ENCODE measurements around the gene TXNDC9.
A peak's percentile ranks its signal among the peaks of the same experiment; 100 is the strongest.
"Not testable (repeated sequence)": the region's sequence is repeated elsewhere in the genome, so short reads cannot be mapped to it uniquely, and the experiment has no call there.

TXNDC9 gene

DNA sequence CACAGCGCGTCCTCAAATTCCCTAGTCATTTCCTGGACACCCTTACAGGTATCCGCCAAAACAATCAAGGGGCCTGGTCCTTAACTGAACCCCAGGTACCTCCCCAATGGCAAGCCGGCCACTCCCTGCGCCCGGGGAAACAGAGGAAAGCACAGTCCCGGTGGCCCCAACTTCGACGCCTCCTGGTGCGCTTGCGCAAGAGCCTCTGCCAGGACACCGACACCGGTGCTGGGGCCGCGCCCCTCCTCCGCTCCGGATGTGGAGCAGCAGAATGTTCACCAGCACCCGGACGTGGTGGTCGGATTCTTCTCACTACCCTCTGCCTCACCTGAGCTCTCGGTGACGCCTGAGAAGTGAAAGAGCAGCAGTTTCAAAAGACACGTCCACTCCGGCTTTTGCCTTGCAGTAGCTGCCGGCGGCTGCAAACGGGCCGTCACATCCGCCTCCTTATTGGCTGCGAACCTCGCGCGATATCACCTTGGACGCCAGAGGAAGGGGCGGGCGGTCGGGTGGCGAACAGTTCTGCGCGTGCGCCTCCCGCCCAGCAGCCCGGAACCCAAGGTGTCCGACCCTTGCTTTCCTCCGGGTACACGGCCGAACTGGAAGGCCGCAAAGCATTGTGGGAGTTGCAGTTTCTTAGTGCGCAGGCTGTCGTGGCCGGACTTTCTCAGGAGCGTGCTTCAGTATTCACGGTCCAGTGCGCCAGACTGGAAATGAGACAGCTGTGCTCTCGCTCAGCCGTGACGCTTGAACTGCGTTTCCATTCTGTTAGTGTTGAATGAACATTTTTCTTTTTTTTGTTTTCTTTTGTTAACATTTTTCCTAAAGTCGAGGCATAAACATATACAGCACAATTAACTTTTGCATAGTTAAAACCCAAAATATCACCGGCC is at the start of gene TXNDC9:
Gene TXNDC9 (minus strand): TSS at position 423 of the 893 bp plus-strand sequence. CDS start 3,123 bp downstream, outside the sequence.
- DNase-seq (ENCODE audit: low read depth): peak; percentile 98

- no peak for DNase-seq (ENCODE audit: low read depth)
Measured at GRCh38 chr2:99382143-99382542, 46.0 kb upstream of the TXNDC9 start.

GRCh38 chr2:99380376-99381010 is 44.4 kb upstream of the TXNDC9 start:
- DNase-seq (ENCODE audit: low read depth): no peak

DNA sequence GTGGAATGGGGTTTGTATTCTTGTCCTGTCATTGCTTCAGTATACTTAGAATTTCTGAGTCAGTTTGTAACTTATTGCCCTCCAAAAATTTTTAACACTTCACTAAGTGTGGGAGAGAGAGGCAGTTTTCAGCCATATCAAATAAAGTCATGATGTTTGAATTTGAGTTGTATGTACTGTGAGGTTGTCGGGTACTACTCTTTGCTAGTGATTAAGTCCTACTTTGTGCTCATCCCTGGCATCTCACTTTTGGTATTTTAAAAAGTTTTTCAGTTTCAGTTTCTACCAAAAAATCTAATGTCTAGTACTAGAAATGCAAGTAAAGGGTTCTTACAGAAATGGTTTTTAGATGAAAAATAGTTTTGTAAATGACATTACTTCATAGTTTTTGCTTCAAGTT is 41.7 kb upstream of the TXNDC9 start:
- no peak for DNase-seq (ENCODE audit: low read depth)

DNA sequence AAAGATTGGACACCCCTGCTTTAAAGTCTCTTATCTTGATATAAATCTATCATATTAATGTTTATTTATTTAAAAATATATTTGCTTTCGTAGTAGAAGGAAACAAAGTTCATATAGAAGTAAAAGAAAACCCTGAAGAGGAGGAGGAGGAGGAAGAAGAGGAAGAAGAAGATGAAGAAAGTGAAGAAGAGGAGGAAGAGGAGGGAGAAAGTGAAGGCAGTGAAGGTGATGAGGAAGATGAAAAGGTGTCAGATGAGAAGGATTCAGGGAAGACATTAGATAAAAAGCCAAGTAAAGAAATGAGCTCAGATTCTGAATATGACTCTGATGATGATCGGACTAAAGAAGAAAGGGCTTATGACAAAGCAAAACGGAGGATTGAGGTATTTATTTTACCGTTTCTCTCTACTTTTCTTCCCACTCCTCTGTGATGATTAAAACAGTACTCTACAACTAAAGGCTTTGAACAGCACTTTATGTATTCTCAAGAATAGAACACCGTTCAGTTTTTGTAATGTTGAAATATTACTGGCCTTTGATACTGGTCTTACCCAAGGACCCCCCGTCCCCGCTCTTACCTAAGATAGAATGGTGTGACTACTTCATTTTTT is 40.2 kb upstream of the TXNDC9 start:
- no peak for DNase-seq (ENCODE audit: low read depth)

- DNase-seq (ENCODE audit: low read depth): no peak
Measured at GRCh38 chr2:99374747-99375146, 38.6 kb upstream of the TXNDC9 start.

DNA sequence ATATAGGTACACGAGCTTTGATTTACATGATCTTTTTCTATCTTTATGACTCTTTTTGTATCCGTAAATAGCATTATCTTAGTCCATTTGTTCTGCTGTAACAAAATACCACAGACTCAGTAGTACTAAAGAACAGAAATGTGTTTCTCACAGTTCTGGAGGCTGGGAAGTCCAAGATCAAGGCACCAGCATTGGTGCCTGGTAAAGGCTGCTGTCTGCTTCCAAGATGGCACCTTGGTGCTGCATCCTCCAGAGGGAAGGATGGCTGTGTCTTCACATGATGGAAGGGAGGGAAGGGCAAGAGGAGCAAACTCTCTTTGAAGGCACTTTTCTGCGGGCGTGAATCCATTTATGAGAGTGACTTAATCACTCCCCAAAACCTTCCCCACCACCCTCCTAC is 37.0 kb upstream of the TXNDC9 start:
- no peak for DNase-seq (ENCODE audit: low read depth)

DNA sequence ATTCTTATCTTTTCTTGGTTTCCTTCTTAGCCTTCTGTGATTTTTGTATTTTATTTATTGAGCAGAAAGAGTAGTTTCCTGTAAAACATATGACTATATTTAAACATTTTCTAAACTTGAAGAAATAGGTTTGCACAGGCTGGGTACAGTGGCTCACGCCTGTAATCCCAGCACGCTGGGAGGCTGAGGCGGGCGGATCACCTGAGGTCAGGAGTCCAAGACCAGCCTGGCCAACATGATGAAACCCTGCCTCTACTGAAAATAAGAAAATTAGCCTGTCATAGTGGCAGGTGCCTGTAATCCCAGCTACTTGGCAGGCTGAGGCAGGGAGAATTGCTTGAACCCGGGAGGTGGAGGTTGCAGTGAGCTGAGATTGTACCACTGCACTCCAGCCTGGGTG is 32.7 kb upstream of the TXNDC9 start:
- DNase-seq (ENCODE audit: low read depth): not testable (repeated sequence)

GRCh38 chr2:99365661-99366060 is 29.5 kb upstream of the TXNDC9 start:
- no peak for DNase-seq (ENCODE audit: low read depth)

GRCh38 chr2:99356853-99357252 is 20.7 kb upstream of the TXNDC9 start:
- no peak for DNase-seq (ENCODE audit: low read depth)

- DNase-seq (ENCODE audit: low read depth): not testable (repeated sequence)
Measured at GRCh38 chr2:99354825-99355224, 18.7 kb upstream of the TXNDC9 start.

GRCh38 chr2:99354070-99354469 is 17.9 kb upstream of the TXNDC9 start:
- no peak for DNase-seq (ENCODE audit: low read depth)

GRCh38 chr2:99350194-99350593 is 14.1 kb upstream of the TXNDC9 start:
- DNase-seq (ENCODE audit: low read depth): no peak

- DNase-seq (ENCODE audit: low read depth): no peak
Measured at GRCh38 chr2:99348173-99348572, 12.0 kb upstream of the TXNDC9 start.

GRCh38 chr2:99346218-99346617 is 10.1 kb upstream of the TXNDC9 start:
- no peak for DNase-seq (ENCODE audit: low read depth)

- not testable (repeated sequence) for DNase-seq (ENCODE audit: low read depth)
Measured at GRCh38 chr2:99345446-99345845, 9.3 kb upstream of the TXNDC9 start.

DNA sequence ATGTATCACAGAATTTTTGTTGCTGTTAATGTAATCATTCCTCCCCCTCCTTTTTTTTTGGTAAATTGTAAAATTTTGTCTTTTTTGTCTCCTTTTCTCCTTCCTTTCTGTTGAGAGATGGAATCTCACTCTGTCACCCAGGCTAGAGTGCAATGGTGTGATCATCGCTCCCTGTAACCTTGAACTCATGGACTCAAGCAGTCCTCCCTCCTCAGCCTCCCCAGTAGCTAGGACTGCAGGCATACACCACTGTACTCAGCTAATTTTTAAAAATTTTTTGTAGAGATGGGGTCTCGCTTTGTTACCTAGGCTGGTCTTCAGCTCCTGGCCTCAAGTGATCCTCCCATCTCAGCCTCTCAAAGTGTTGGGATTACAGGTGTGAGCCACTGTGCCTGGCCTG is 6.4 kb upstream of the TXNDC9 start:
- no peak for DNase-seq (ENCODE audit: low read depth)

GRCh38 chr2:99340669-99341236 is 4.6 kb upstream of the TXNDC9 start:
- DNase-seq (ENCODE audit: low read depth): no peak

GRCh38 chr2:99338029-99338585 is 2.0 kb upstream of the TXNDC9 start:
- peak; percentile 8 for DNase-seq (ENCODE audit: low read depth)

DNA sequence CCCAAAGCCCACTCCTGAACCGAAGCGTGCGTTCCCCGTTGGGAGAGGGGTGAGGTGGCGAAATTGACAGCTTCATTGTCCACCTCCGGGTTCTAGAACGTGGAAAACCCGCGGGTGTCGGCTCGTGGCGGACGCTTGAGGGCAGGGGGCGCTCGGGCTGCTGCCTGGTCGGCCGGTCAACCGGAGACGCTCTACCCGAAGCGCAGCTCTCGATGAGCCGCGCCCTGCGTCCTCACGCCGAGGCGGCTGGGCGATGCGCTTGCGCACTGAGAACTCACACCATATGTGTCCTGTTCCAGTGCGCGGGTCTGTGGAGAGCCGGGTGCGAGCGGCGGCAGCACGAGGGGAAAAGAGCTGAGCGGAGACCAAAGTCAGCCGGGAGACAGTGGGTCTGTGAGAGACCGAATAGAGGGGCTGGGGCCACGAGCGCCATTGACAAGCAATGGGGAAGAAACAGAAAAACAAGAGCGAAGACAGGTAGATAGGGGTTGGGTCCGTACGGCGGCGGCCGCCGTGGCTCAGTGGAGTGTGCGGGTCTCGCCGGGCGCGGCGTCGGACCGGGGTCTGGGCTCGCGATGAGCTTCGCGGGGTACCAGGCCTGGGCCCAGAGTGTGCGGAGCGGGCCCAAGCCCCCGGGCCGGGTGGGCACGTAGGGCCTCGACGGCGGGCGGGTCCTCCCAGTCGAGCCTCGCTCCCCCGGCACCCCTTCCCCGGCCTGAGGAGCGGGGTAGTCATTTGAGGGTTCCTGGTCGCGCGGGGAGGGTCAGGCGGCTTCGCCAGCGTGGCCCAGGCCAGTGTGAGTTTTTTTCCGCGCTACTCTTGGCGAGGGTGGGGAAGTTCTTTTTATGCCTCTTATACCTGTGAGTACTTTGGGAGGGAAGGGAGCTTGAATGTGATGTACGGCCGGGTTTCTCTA is 1.2 kb upstream of the TXNDC9 start, which contains the start of gene EIF5B:
Gene EIF5B (plus strand): TSS at position 277 of the 916 bp plus-strand sequence. CDS start 166 bp downstream, at position 443.
- DNase-seq (ENCODE audit: low read depth): peak; percentile 91

GRCh38 chr2:99336804-99337112 is 625 bp upstream of the TXNDC9 start:
- DNase-seq (ENCODE audit: low read depth): peak; percentile 1
